Regular cardiac myocyte (primary cell): ENCODE data around the gene ZYG11B. TPM values are rescaled to one million over a fixed set of nuclear protein-coding genes. Genes with fewer than 3 reads are reported as not detected.

ENCODE experiments used
- total RNA-seq: library from RNA; depleted of rRNA; stranded (reverse); fragments of >200 nt; gene quantifications from 2 replicates; pipeline ENCODE4 v1.2.3, GENCODE V29; 2014

Gene ZYG11B
- total RNA-seq = 36.8 and 51.6 TPM in 2 replicates

DNA sequence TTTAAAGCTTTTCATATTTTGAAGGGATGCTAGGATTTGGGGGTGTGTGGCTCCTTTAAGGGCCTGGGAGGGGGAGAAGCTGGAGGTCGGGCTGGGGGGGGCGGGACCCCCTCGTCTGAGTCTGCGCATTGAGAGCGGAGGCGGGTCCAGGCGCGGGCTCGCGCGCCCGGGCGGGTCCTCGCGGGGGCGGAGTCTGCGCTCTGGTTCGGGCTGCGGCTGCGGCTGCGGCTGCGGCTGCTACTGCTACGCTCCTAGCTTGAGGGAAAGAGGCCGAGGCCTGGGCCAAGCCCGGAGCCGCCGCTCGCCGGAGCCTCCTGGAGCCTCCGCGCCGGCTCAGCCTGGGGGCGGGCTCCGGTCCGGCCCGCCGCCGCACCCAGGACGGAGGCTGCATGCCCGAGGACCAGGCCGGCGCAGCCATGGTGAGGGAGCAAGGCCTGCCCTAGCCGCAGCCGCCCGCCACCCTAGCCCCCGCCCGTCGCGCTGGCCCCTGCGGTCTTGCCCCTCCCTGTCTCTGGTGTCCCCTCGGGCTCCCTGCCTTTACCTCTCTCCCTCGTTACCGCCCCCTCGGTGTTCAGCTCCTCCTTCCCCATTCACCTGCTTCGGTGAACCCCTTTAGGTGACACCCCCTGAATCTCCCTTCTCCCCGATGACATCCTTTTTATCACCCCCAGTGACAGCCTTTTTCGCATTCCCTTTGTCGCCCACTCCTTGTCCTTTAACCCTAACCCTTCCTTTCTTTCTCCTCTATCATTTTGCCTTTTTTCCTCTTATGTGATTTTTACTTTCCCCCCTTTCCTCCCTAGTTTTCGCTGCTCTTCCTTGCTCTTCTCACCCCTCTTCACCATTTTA, at the start of gene ZYG11B:
Gene ZYG11B, plus strand, starts transcription at position 189 of the 849 bp plus-strand sequence. Its CDS starts 201 bp downstream, at position 390.

DNA sequence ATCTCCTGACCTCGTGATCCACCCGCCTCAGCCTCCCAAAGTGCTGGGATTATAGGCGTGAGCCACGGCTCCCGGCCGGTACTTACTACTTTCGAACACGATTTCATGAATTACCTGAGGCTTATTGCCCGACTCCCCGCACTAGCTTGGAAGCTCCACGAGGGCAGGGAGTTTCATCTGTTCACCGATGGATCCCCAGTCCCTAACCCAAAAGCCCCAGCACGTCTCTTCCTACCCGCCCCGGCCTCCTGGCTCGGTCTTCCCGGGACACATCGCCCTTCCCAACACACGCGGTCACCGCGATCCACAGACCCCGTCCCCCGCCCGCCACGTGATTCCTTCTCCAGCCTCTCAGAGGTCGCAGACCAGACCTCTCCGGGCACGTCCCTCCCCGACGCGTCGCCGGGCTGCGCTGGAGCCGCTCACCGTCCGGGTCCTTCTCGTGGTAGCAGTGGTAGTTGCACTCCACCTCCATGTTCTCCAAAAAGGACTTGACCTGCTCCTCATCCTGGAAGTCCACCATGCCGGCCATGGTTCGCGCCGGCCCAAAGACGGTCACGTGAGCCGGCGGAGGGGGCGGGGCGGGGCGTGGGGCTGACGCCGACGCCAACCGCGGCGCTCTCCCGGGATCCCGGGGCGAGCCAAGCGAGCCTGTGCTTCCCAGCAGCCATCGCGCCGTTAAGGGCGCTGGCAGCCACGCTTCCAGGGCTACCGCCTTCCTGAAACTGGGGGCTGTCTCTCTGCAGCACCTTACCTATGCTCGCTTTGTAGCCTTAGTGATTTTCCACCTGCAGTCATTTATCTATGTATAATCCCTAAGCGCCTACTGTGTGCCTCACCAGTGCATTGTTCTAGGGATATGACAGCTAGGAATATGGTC, 28.2 kb upstream of the ZYG11B start, which contains the start of gene COA7:
Gene COA7, minus strand, starts transcription at position 553 of the 880 bp plus-strand sequence. Its CDS starts 21 bp downstream, at position 532.

DNA sequence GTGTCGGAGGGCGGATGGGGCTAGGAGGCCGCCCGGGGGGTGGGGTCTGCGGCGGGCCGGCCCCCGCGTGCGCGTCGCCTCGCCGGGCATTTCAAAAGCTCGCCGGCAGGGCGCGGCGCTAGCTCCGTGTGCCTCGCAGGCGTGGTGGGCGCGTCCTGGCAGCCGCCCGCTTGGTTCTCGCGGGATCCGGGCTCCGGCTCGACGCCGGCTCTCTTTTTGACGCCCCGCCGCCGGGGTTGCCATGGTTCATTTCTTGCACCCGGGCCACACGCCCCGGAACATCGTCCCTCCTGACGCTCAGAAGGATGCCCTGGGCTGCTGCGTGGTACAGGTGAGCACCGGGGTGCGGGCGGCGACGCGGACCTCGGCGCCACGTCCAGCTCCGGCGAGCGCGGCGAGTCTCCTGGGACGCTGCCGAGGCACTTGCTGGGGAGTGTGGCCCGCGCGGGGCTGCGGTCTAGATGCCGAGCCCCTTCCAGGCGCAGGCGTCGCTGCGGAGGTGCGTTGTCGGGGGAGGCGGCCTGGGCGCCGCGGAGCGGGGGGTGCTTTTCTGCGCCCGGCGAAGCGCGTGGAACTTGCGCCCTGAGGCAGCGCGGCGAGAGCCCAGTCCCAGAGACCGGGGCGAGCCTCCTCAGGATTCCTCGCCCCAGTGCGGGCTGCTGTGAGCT, 116.5 kb downstream of the ZYG11B start, which contains the start of gene ZYG11A:
Gene ZYG11A, plus strand, starts transcription at position 118 of the 668 bp plus-strand sequence. Its CDS starts 124 bp downstream, at position 242.

Other genes with a start within 250 kb of the ZYG11B start
- gene TUT4, start 173.4 kb upstream of the ZYG11B start, total RNA-seq = 15.3 and 23.1 TPM in 2 replicates
- 11.3 and 30.4 TPM in 2 replicates for gene GPX7, start 124.1 kb upstream of the ZYG11B start, total RNA-seq
- gene SHISAL2A, start 93.3 kb upstream of the ZYG11B start, total RNA-seq = under 0.01 TPM in 1 of 2 replicates, not detected in the other
- 11.8 and 18.0 TPM in 2 replicates for gene COA7, start 28.1 kb upstream of the ZYG11B start, total RNA-seq
- gene ZYG11A, start 116.3 kb downstream of the ZYG11B start, total RNA-seq = 0.28 and 2.3 TPM in 2 replicates
- gene ECHDC2, start 195.3 kb downstream of the ZYG11B start, total RNA-seq = 18.6 and 26.5 TPM in 2 replicates
- 201 and 226 TPM in 2 replicates for gene SCP2, start 200.8 kb downstream of the ZYG11B start, total RNA-seq